ENCODE measurements around the gene SPATA33.

Gene SPATA33

DNA sequence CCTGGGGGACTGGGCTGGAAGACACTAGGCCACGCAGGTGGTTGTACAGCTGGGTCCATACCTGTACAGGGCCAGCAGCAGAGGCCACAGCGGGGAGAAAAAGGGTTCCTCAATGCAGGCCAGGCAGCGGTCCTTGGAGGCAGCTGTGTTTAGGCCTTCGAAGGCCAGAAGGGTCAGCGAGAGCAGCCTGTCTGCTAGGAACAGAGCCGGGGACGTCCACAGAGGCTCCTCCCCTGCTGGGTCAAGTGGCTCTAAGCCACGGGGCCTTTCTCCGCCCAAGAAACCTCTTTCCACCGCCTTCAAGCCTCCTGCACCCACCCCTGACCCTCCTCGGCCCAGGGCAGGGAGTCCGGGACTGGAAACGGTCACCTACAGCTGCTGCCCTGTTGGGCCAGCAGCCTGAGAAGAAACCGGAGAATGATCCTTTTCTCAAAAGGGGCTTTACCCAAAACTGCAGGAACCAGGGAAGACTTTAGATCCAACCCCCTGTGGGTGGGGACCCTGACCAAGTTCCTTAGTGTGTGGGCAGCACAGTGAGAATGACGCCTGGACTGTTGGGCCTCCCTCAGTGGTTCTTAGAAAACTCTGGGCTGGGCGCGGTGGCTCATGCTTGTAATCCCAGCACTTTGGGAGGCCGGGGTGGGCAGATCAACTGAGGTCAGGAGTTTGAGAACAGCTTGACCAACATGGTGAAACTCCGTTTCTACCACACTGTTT, 52.2 kb downstream of the SPATA33 start:
- DNase-seq (ENCODE audit: low spot score): no peak

DNA sequence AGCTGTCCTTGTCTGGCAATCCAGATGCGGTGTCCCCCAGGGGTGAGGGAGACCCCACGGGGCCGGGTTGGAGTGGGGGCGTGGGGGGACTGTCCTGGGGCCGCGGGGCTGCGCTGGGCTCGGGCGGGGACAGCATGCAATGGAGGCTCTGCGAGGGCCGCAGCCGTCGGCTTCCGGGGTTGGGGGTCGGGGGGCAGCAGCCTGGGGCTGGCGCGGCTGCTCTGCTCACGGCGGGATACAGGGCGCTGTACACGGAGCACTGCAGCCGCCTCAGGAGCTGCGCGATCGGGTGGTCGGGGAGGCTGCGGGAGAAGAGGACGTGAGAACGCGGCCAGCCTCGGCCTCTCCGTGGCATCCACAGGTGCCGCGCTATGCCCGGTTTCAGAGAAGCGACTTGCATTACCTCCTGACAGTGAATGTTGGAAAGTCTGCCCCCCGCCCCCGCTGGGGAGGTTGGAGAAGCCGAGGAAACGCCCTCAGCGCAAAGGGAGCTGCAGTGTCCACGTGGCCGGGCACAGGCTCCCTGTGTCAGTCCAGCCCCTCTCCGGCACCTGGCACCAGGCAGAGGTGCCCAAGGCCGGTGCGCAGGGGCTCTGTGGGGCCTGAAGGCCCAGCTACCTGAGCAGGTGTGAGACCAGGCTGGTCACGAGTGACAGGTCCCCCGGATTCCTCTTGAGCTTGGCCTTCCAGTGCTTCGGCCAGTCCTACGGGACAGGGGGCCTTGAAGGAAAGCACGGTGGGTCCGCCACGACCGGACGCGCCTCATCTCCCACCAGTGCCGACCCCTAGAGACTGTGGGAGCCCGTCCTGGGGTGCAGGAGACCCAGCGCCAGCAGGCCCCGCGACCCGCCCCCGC, 53.3 kb downstream of the SPATA33 start:
- no peak for DNase-seq (ENCODE audit: low spot score)

DNA sequence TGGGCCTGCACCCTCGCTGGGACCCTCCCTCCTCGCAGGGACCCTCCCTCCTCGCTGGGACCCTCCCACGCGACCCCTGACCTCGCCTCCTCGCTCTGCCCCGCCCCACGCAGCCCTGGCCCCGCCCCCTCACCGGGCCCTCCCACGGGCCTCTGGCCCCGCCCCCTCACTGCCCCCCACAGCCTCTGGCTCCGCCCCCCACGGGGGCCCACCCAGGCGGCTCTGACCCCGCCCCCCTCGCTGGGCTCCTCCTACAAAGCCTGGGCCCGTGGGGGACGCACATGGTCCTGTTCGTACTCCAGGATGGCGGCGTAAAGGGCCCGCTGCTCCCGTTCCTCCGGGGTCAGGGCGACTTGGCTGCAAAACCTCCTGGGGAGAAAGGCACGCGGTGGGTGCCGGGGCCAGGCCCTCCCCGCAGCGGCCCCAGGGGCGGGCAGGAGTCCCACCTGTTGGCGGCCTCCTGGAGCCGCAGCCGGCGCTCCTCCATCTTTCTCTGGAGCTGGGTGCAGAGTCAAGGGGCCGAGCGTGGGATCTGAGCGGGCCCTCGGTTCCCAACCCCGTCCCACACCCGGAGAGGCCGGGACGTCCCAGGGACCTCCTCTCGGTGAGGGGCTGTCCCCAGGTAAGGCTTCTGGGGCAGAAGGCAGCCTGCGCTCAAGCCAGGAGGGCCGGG, 54.1 kb downstream of the SPATA33 start:
- peak; percentile 78 for DNase-seq (ENCODE audit: low spot score)

GRCh38 chr16:89712274-89712781, 54.7 kb downstream of the SPATA33 start:
- peak; percentile 69 for DNase-seq (ENCODE audit: low spot score)

- no peak for DNase-seq (ENCODE audit: low spot score)
These were observed 58.9 kb downstream of the SPATA33 start for GRCh38 chr16:89716493-89716892.

DNA sequence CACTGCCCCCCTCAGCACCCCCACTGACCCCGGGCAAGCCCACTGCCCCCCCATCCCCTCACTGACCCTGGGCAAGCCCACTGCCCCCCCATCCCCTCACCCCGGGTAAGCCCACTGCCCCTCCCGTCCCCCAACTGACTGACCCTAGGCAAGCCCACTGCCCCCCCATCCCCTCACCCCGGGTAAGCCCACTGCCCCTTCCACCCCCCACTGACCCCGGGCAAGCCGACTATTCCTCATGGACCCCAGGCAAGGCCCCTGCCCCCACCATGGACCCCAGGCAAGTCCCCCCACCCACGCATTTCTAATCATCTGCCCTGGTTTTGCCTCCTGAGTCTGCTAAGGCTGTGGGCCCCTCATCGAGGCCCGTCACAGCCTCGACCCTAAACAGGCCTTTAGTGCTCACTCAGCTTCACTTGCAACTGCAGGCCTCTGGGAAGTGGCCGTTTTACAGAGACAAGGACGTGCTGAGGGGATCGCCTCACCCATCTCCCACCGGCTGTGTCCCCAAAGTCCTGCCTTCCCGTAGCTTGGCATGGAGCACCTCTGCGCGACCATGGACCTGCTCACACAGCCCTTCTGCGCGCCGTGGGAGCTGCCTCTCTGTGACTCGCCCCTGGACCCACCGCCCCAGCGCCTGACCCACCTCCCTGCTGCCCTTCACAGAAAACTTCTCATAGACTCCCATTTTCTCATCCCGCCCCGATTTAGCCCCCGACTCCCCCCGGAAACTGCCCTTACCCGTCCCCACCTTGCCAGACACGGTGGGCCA, 59.5 kb downstream of the SPATA33 start:
- DNase-seq (ENCODE audit: low spot score): no peak

- DNase-seq (ENCODE audit: low spot score): no peak
These were observed 60.3 kb downstream of the SPATA33 start for GRCh38 chr16:89717688-89718505.
